SH-SY5Y (cell line): ENCODE measurements around the gene TSPAN18.

ENCODE experiments used
- GATA2 ChIP-seq: IDR thresholded peaks from 2 replicates; pipeline ENCODE4 v1.6.1; 2011; ENCODE audit warnings: mild to moderate bottlenecking, low read depth, low read length
- GATA3 ChIP-seq: IDR thresholded peaks from 2 replicates; pipeline ENCODE4 v1.6.1; 2011; ENCODE audit warnings: low read depth, mild to moderate bottlenecking, low read length, moderate library complexity

DNA sequence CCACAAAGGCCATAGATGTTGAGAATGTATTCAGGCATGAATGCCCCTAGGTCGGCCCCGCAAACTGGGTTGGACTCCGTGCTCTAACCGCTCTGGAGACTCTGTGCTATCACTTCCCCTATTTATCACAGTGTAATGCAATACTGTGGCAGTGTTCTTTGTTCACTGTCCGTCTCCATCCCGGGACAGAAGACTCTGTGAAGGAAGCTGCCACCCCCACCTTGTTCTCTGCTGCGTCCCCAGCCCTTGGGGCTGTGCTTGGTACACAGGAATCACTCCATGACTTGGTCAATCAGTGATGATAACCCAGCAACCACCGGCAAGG lies 57.6 kb downstream of the TSPAN18 start:
- TF ChIP-seq GATA2 (no peak), GATA3 (no peak)
